GM23338 (cell line): ENCODE measurements around the gene UPP1. TPM values are rescaled to one million over a fixed set of nuclear protein-coding genes. Genes with fewer than 3 reads are reported as not detected.
"Not testable (repeated sequence)": the region's sequence is repeated elsewhere in the genome, so short reads cannot be mapped to it uniquely, and the experiment has no call there.

Source experiments
- ATAC-seq: fragments of 200-7000 bp; cut with Tn5 transposase; 3 replicates; pipeline ENCODE4 v1.9.1; 2020
- DNase-seq: peaks from one replicate; pipeline ENCODE4 v3.0.0-alpha.2; 2015; ENCODE audit warnings: low spot score
- H2AFZ ChIP-seq: fragments of 200-600 bp; sonication (generic); 2 replicates; pipeline ENCODE4 v1.8.0; 2016; ENCODE audit warnings: antibody characterized with exemption, mild to moderate bottlenecking, moderate library complexity
- H3F3A ChIP-seq: fragments of 200-600 bp; sonication (generic); replicated peaks from 2 replicates; pipeline ENCODE4 v1.8.0; 2017; ENCODE audit warnings: antibody characterized with exemption, mixed run types, low read depth
- H3K27ac ChIP-seq: fragments of 200-600 bp; sonication (generic); 2 replicates; pipeline ENCODE4 v1.6.1; 2016; ENCODE audit warnings: low read depth
- H3K27me3 ChIP-seq: fragments of 200-600 bp; sonication (generic); 2 replicates; pipeline ENCODE4 v1.8.0; 2016; ENCODE audit warnings: mild to moderate bottlenecking, mixed run types, moderate library complexity; ENCODE audit not compliant: insufficient read depth
- H3K36me3 ChIP-seq: fragments of 200-600 bp; sonication (generic); 2 replicates; pipeline ENCODE4 v1.8.0; 2016; ENCODE audit warnings: mild to moderate bottlenecking; ENCODE audit not compliant: insufficient read depth
- H3K4me1 ChIP-seq: fragments of 200-600 bp; sonication (generic); 2 replicates; pipeline ENCODE4 v1.8.0; 2016; ENCODE audit warnings: mild to moderate bottlenecking, moderate library complexity; ENCODE audit not compliant: insufficient read depth
- H3K4me2 ChIP-seq: fragments of 200-600 bp; sonication (generic); 2 replicates; pipeline ENCODE4 v1.7.1; 2017; ENCODE audit warnings: mixed run types
- H3K4me3 ChIP-seq: fragments of 200-600 bp; sonication (generic); 2 replicates; pipeline ENCODE4 v1.6.1; 2016; ENCODE audit warnings: mixed run types
- H3K79me2 ChIP-seq: fragments of 200-600 bp; sonication (generic); replicated peaks from 2 replicates; pipeline ENCODE4 v1.8.0; 2017; ENCODE audit warnings: mild to moderate bottlenecking; ENCODE audit not compliant: insufficient read depth
- H3K9me2 ChIP-seq: fragments of 200-600 bp; sonication (generic); 2 replicates; pipeline ENCODE4 v1.8.0; 2017; ENCODE audit not compliant: insufficient read depth
- H4K20me1 ChIP-seq: fragments of 200-600 bp; sonication (generic); replicated peaks from 2 replicates; pipeline ENCODE4 v1.8.0; 2017; ENCODE audit warnings: mild to moderate bottlenecking; ENCODE audit not compliant: insufficient read depth
- H3K27ac Mint-ChIP-seq: 2 replicates; pipeline ENCODE4 v1.8.0; 2020; ENCODE audit warnings: inconsistent platforms, mild to moderate bottlenecking, moderate library complexity, mixed read lengths
- H3K27me3 Mint-ChIP-seq: 3 replicates; pipeline ENCODE4 v1.8.0; 2022; ENCODE audit warnings: low read depth, mild to moderate bottlenecking, moderate library complexity, mixed read lengths, inconsistent platforms; ENCODE audit not compliant: insufficient read depth, poor library complexity
- H3K36me3 Mint-ChIP-seq: 3 replicates; pipeline ENCODE4 v1.8.0; 2021; ENCODE audit warnings: low read depth, mild to moderate bottlenecking, inconsistent platforms, moderate library complexity, mixed read lengths
- H3K4me1 Mint-ChIP-seq: 3 replicates; pipeline ENCODE4 v1.8.0; 2020; ENCODE audit warnings: mild to moderate bottlenecking, inconsistent platforms, mixed read lengths
- H3K4me3 Mint-ChIP-seq: 3 replicates; pipeline ENCODE4 v1.8.0; 2021; ENCODE audit warnings: moderate library complexity, mild to moderate bottlenecking, inconsistent platforms, mixed read lengths
- H3K9me3 Mint-ChIP-seq: 3 replicates; pipeline ENCODE4 v1.8.0; 2020; ENCODE audit warnings: moderate library complexity, mild to moderate bottlenecking, inconsistent platforms, mixed read lengths
- CREB1 ChIP-seq: fragments of 250-450 bp; sonication (Bioruptor Pico); IDR thresholded peaks from 2 replicates; pipeline ENCODE4 v1.5.0; 2020; ENCODE audit warnings: low read depth, mild to moderate bottlenecking, moderate library complexity
- CTCF ChIP-seq, 2 experiments: fragments of 200-600 bp in 1 of 2; sonication (generic) in 1 of 2; conservative IDR thresholded peaks; 2 replicates each; pipeline versions ENCODE4 v1.5.1 to v1.6.1; 2016 to 2017; ENCODE audit warnings: antibody characterized with exemption in 2 of 2, low read depth in 2 of 2, mild to moderate bottlenecking in 2 of 2, moderate library complexity in 1 of 2
- EZH2 ChIP-seq: fragments of 200-600 bp; sonication (generic); IDR thresholded peaks from one replicate; pipeline ENCODE4 v1.8.0; 2017; ENCODE audit warnings: antibody characterized with exemption, mild to moderate bottlenecking, low read depth; ENCODE audit not compliant: unreplicated experiment
- NANOG ChIP-seq: IDR thresholded peaks from 2 replicates; pipeline ENCODE4 v1.6.1; 2016; ENCODE audit warnings: antibody characterized with exemption, borderline replicate concordance
- POLR2AphosphoS5 ChIP-seq: IDR thresholded peaks from 2 replicates; pipeline ENCODE4 v1.6.1; 2016; ENCODE audit warnings: antibody characterized with exemption, low read depth
- REST ChIP-seq: IDR thresholded peaks from one replicate; pipeline ENCODE4 v1.6.1; 2018; ENCODE audit warnings: antibody characterized with exemption; ENCODE audit not compliant: unreplicated experiment
- STAT1 ChIP-seq: IDR thresholded peaks from one replicate; pipeline ENCODE4 v1.6.1; 2016; ENCODE audit warnings: antibody characterized with exemption; ENCODE audit not compliant: unreplicated experiment
- ZNF114 ChIP-seq: fragments of 250-450 bp; sonication (Bioruptor Pico); IDR thresholded peaks from 2 replicates; pipeline ENCODE4 v1.5.0; 2020; ENCODE audit warnings: mild to moderate bottlenecking, moderate library complexity
- ZNF331 ChIP-seq: fragments of 250-450 bp; sonication (Bioruptor Pico); IDR thresholded peaks from 2 replicates; pipeline ENCODE4 v1.5.0; 2020; ENCODE audit warnings: low read depth, mild to moderate bottlenecking, moderate library complexity
- ZNF462 ChIP-seq: fragments of 250-450 bp; sonication (Bioruptor Pico); IDR thresholded peaks from 2 replicates; pipeline ENCODE4 v1.5.0; 2020; ENCODE audit warnings: mild to moderate bottlenecking, moderate library complexity
- polyA plus RNA-seq: library from polyadenylated mRNA; unstranded; fragments of >200 nt; fragmentation: Nextera tagmentation; extraction: Ambion mirVana; gene quantifications from 2 replicates; pipeline ENCODE4 v1.2.1, GENCODE V29; 2016
- total RNA-seq: library from RNA; depleted of rRNA; stranded (reverse); fragments of >200 nt; shearing (Covaris generic); gene quantifications from 2 replicates; pipeline ENCODE4 v1.2.3, GENCODE V29; 2014

The UPP1 gene
- total and polyA plus RNA-seq, 2 experiments from 2014 or later: 22.7 to 43.5 TPM

- H3K27ac ChIP-seq, H4K20me1 ChIP-seq, H3K36me3 ChIP-seq, H2AFZ ChIP-seq, H3F3A ChIP-seq, ATAC-seq, H3K79me2 ChIP-seq, H3K9me2 ChIP-seq, H3K4me2 ChIP-seq, H3K9me3 Mint-ChIP-seq, DNase-seq, H3K27ac Mint-ChIP-seq, H3K36me3 Mint-ChIP-seq, H3K27me3 Mint-ChIP-seq, H3K4me3 Mint-ChIP-seq, H3K27me3 ChIP-seq, H3K4me3 ChIP-seq: not testable (repeated sequence)
- peaks cover 13% of the 10 kb centered on the region for H3K4me1 ChIP-seq
- H3K4me1 Mint-ChIP-seq: peaks cover 30% of the 10 kb centered on the region
Observed at GRCh38 chr7:48082378-48082777, 6.7 kb upstream of the UPP1 start.

- 0 out of 2 replicates have a peak overlapping the region, but pooled peaks have one; percentile 61 for H3K27ac Mint-ChIP-seq
- Histone ChIP-seq H3K27me3 (no peaks in the 10 kb centered on the region), H3K27ac (peak overlapping the region; percentile 16; the same call in 1 of the 2 replicates), H3K4me3 (no peak overlapping the region), H3K36me3 (no peaks in the 10 kb centered on the region), H2AFZ (no peak overlapping the region), H3F3A (peaks cover 5% of the 10 kb centered on the region), H3K4me2 (no peak overlapping the region), H3K4me1 (peaks cover 21% of the 10 kb centered on the region), H3K79me2 (no peaks in the 10 kb centered on the region), H3K9me2 (no peaks in the 10 kb centered on the region; the same call in 1 of the 2 replicates), H4K20me1 (no peaks in the 10 kb centered on the region)
- no peaks in the 10 kb centered on the region; the same call in 2 of the 3 replicates for H3K36me3 Mint-ChIP-seq
- no peaks in the 10 kb centered on the region; the same call in 2 of the 3 replicates for H3K9me3 Mint-ChIP-seq
- ATAC-seq (no peak), DNase-seq (no peak)
- peaks cover 35% of the 10 kb centered on the region for H3K4me1 Mint-ChIP-seq
- H3K27me3 Mint-ChIP-seq: peaks cover 7% of the 10 kb centered on the region
- H3K4me3 Mint-ChIP-seq: no peak overlapping the region
- TF ChIP-seq ZNF462 (CRISPR knock-in tag) (no peak), STAT1 (no peak), CREB1 (CRISPR knock-in tag) (no peak), ZNF331 (CRISPR knock-in tag) (no peak), EZH2 (no peak), NANOG (no peak), CTCF (conservative IDR thresholded peaks at IDR 0.05; ENCODE audit: low read depth in 2 of 2) (no peak), POLR2AphosphoS5 (no peak), REST (no peak), ZNF114 (CRISPR knock-in tag) (no peak)
Observed at GRCh38 chr7:48083114-48083830, 5.8 kb upstream of the UPP1 start.
